ENCODE results near the gene F9.

The F9 gene

GRCh38 chrX:139554376-139554775 is 23.8 kb downstream of the F9 start:
- Histone ChIP-seq H3K9me3 (no peaks in the 10 kb centered on the region), H3K4me3 (no peak overlapping the region), H3K27me3 (ENCODE audit: low read depth) (no peaks in the 10 kb centered on the region), H3K4me1 (no peaks in the 10 kb centered on the region), H3K36me3 (replicated peaks) (no peaks in the 10 kb centered on the region)
- in situ Hi-C loops (cut with MboI; ENCODE audit: low sequenced_read_pairs), result loop anchor here (10.0 to 25.0 kb wide), 2 partner anchors 442 to 780 kb away; no protein-coding TSS in a partner anchor
- DNase-seq (ENCODE audit: low spot score in 2 of 2), result no peak

DNA sequence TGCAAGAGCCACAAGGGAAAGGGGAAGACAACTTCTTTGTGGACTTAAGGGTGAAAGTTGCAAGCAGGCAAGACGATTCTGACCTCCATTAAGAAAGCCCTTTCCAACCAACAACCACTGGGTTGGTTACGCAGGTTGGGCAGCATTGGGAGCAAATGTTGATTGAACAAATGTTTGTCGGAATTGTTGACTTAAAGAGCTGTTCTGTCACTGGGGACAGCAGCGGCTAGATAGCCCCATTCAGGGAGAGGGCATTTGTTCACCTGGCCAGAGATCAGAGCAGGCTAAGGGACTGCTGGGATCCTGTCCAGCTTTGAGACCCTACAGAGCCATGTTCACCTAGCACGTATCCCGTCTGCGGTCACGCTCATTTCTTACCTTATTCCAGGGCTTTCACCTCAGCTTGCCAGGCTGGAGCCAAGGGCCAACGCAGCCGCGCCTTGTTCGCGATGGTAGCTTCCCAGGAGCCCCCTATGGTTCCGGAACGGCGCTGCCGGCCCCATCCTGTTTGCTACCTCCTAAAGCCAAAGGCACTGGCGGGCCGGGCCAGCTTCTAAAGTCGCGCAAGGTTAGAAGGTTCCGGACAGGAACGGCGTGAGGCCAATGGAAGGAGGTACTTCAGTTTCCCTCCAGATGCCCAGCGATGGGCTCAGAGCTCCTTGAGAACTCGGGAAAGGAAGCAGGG is 24.6 kb downstream of the F9 start:
- no peak for DNase-seq (ENCODE audit: low spot score in 2 of 2)
- H3K4me1 ChIP-seq, result no peaks in the 10 kb centered on the region

GRCh38 chrX:139559383-139560042 is 29.0 kb downstream of the F9 start:
- no peak overlapping the region for H3K4me3 ChIP-seq
- in situ Hi-C loops (cut with MboI; ENCODE audit: low sequenced_read_pairs), result loop anchor here (10.0 to 25.0 kb wide), 2 partner anchors 447 to 785 kb away; no protein-coding TSS in a partner anchor
- no peaks in the 10 kb centered on the region for H3K9me3 ChIP-seq
- no peaks in the 10 kb centered on the region for H3K27me3 ChIP-seq (ENCODE audit: low read depth)
- H3K4me1 ChIP-seq, result no peaks in the 10 kb centered on the region
- DNase-seq (ENCODE audit: low spot score in 2 of 2), result peak; percentile 66 to 92
- H3K36me3 ChIP-seq (replicated peaks), result no peaks in the 10 kb centered on the region

More for the DNA sequence above, 24.6 kb downstream of the F9 start:
- no peaks in the 10 kb centered on the region for H3K36me3 ChIP-seq (replicated peaks)
- H3K4me3 ChIP-seq, result no peak overlapping the region
- H3K27me3 ChIP-seq (ENCODE audit: low read depth), result no peaks in the 10 kb centered on the region
- no peaks in the 10 kb centered on the region for H3K9me3 ChIP-seq
- in situ Hi-C loops (cut with MboI; ENCODE audit: low sequenced_read_pairs), result loop anchor here (10.0 to 25.0 kb wide), 2 partner anchors 443 to 780 kb away; no protein-coding TSS in a partner anchor

DNA sequence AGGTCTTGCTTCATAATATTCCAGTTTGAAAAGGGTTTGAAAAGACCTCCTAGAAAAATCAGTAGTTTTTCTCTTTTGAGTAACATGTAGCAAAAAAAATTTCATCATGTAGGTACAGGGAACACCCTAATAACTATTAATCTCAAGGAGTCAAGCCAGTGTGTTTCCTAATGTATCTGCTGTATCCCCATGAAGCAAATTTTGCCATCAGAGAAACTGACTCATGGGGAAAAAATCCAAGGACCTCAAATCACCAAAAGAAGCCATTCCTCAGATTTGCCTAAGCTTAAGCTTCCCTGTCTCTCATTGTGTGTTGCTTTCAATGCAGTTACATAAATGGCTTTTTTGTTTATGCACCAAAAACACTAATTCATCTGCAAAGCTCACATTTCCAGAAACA is 29.7 kb downstream of the F9 start:
- H3K9me3 ChIP-seq, result no peaks in the 10 kb centered on the region
- no peaks in the 10 kb centered on the region for H3K36me3 ChIP-seq (replicated peaks)
- H3K4me1 ChIP-seq, result no peaks in the 10 kb centered on the region
- no peak overlapping the region for H3K4me3 ChIP-seq
- H3K27me3 ChIP-seq (ENCODE audit: low read depth), result no peaks in the 10 kb centered on the region
- in situ Hi-C loops (cut with MboI; ENCODE audit: low sequenced_read_pairs), result loop anchor here (25.0 kb wide), 1 partner anchor 448 kb away; no protein-coding TSS in a partner anchor
- no peak for DNase-seq (ENCODE audit: low spot score in 2 of 2)

GRCh38 chrX:139563251-139563650 is 32.7 kb downstream of the F9 start:
- H3K27me3 ChIP-seq (ENCODE audit: low read depth), result no peaks in the 10 kb centered on the region
- in situ Hi-C loops (cut with MboI; ENCODE audit: low sequenced_read_pairs), result loop anchor here (25.0 kb wide), 1 partner anchor 451 kb away; no protein-coding TSS in a partner anchor
- H3K9me3 ChIP-seq, result no peaks in the 10 kb centered on the region
- no peaks in the 10 kb centered on the region for H3K36me3 ChIP-seq (replicated peaks)
- DNase-seq (ENCODE audit: low spot score in 2 of 2), result no peak
- no peak overlapping the region for H3K4me3 ChIP-seq
- H3K4me1 ChIP-seq, result no peaks in the 10 kb centered on the region

DNA sequence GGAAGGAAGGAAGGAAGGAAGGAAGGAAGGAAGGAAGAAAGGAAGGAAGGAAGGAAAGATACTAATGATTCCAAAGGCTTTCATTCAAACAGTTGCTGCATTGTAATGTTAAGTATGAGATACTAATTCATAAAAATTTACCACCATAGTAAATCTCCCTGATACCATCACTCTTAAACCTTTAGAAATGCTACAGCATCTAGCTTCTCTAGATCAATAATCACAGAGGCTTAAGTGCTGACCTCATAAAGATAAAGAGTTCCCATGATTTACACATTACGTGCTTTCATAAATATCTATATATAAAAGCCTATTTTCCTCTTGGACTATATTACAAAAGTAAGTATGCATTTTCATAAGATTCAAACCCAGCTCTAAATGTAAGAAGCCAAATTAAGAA is 36.4 kb downstream of the F9 start:
- Histone ChIP-seq H3K4me3 (no peak overlapping the region), H3K27me3 (ENCODE audit: low read depth) (0 out of 2 replicates have a peak, but pooled peaks cover 7% of the 10 kb centered on the region), H3K4me1 (no peaks in the 10 kb centered on the region), H3K36me3 (replicated peaks) (no peaks in the 10 kb centered on the region), H3K9me3 (no peaks in the 10 kb centered on the region)
- in situ Hi-C loops (cut with MboI; ENCODE audit: low sequenced_read_pairs), result loop anchor here (25.0 kb wide), 1 partner anchor 455 kb away; no protein-coding TSS in a partner anchor
- DNase-seq (ENCODE audit: low spot score in 2 of 2), result no peak

- Histone ChIP-seq H3K4me3 (no peak overlapping the region), H3K27me3 (ENCODE audit: low read depth) (no peaks in the 10 kb centered on the region; the same call in 1 of the 2 replicates), H3K9me3 (no peaks in the 10 kb centered on the region), H3K4me1 (no peaks in the 10 kb centered on the region), H3K36me3 (replicated peaks) (no peaks in the 10 kb centered on the region)
- in situ Hi-C loops (cut with MboI; ENCODE audit: low sequenced_read_pairs), result no loop called here
- no peak for DNase-seq (ENCODE audit: low spot score in 2 of 2)
These were observed 50.5 kb downstream of the F9 start for GRCh38 chrX:139581068-139581467.

DNA sequence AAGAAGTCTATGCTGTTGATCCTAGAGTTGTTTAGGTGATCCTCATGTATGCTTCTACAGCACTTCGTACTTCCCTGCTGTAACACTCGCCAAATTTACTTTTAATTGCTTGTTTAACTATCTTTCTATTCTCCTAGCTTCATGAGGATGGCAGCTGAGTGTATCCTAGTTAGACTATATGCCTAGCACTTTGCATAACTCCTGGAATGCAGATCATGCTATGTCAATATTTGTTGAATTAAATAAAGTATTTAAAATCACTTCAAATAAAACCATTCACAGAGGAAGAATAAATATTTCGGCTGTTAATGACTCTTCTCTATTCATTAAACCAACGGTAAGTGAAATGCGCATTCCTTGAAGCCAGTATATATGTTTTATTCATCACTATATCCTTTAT is 55.1 kb downstream of the F9 start:
- Histone ChIP-seq H3K36me3 (replicated peaks) (no peaks in the 10 kb centered on the region), H3K4me1 (no peaks in the 10 kb centered on the region), H3K9me3 (no peaks in the 10 kb centered on the region), H3K27me3 (ENCODE audit: low read depth) (no peaks in the 10 kb centered on the region; the same call in 1 of the 2 replicates), H3K4me3 (no peak overlapping the region)
- DNase-seq (ENCODE audit: low spot score in 2 of 2), result no peak
- in situ Hi-C loops (cut with MboI; ENCODE audit: low sequenced_read_pairs), result no loop called here

- H3K4me3 ChIP-seq, result no peak overlapping the region
These were observed 65.5 kb downstream of the F9 start for GRCh38 chrX:139596068-139596467.

GRCh38 chrX:139600105-139600504 is 69.6 kb downstream of the F9 start:
- no peaks in the 10 kb centered on the region for H3K4me1 ChIP-seq
- in situ Hi-C loops (cut with MboI; ENCODE audit: low sequenced_read_pairs), result no loop called here
- no peaks in the 10 kb centered on the region; the same call in 1 of the 2 replicates for H3K27me3 ChIP-seq (ENCODE audit: low read depth)
- H3K36me3 ChIP-seq (replicated peaks), result no peaks in the 10 kb centered on the region
- H3K4me3 ChIP-seq, result no peak overlapping the region
- H3K9me3 ChIP-seq, result no peaks in the 10 kb centered on the region
- no peak for DNase-seq (ENCODE audit: low spot score in 2 of 2)

More at GRCh38 chrX:139596068-139596467, 65.5 kb downstream of the F9 start:
- Histone ChIP-seq H3K4me1 (no peaks in the 10 kb centered on the region), H3K27me3 (ENCODE audit: low read depth) (peaks cover 3% of the 10 kb centered on the region; the same call in 1 of the 2 replicates), H3K9me3 (no peaks in the 10 kb centered on the region), H3K36me3 (replicated peaks) (no peaks in the 10 kb centered on the region)
- peak in 1 of 2 experiments; percentile 6 for DNase-seq (ENCODE audit: low spot score in 2 of 2)
- in situ Hi-C loops (cut with MboI; ENCODE audit: low sequenced_read_pairs), result no loop called here

Measured in HAP-1 (cell line).